ENCODE results near the gene MEF2C.
"Not testable (repeated sequence)": the region's sequence is repeated elsewhere in the genome, so short reads cannot be mapped to it uniquely, and the experiment has no call there.

MEF2C gene

GRCh38 chr5:88883059-88883835, at the start of gene MEF2C:
TSS of gene MEF2C (minus strand) at chr5:88883184. CDS start at chr5:88823788, 59,396 bp downstream.
- DNase-seq: peak; percentile 28
- peak; percentile 45 for ATAC-seq

GRCh38 chr5:88932541-88932940, 49.6 kb upstream of the MEF2C start:
- ATAC-seq (no peak), DNase-seq (no peak)

GRCh38 chr5:88930335-88930734, 47.4 kb upstream of the MEF2C start:
- DNase-seq: no peak

GRCh38 chr5:88929385-88929784, 46.4 kb upstream of the MEF2C start:
- no peak for ATAC-seq

More at GRCh38 chr5:88930335-88930734, 47.4 kb upstream of the MEF2C start:
- no peak for ATAC-seq

GRCh38 chr5:88926774-88927173, 43.8 kb upstream of the MEF2C start:
- no peak for ATAC-seq

More at GRCh38 chr5:88929385-88929784, 46.4 kb upstream of the MEF2C start:
- DNase-seq: no peak

GRCh38 chr5:88925692-88926490, 42.9 kb upstream of the MEF2C start:
- DNase-seq: no peak
- ATAC-seq: no peak

More at GRCh38 chr5:88926774-88927173, 43.8 kb upstream of the MEF2C start:
- no peak for DNase-seq

GRCh38 chr5:88924330-88924657, 41.3 kb upstream of the MEF2C start:
- DNase-seq: no peak
- ATAC-seq: no peak

GRCh38 chr5:88923623-88924329, 40.8 kb upstream of the MEF2C start:
- ATAC-seq: no peak

GRCh38 chr5:88912743-88913142, 29.8 kb upstream of the MEF2C start:
- DNase-seq, ATAC-seq: not testable (repeated sequence)

More at GRCh38 chr5:88923623-88924329, 40.8 kb upstream of the MEF2C start:
- no peak for DNase-seq

- not testable (repeated sequence) for DNase-seq, ATAC-seq
Measured at GRCh38 chr5:88911059-88911572, 28.1 kb upstream of the MEF2C start.

GRCh38 chr5:88904478-88904877, 21.5 kb upstream of the MEF2C start:
- ATAC-seq, DNase-seq: not testable (repeated sequence)

GRCh38 chr5:88903966-88904365, 21.0 kb upstream of the MEF2C start:
- not testable (repeated sequence) for DNase-seq, ATAC-seq

GRCh38 chr5:88901077-88901476, 18.1 kb upstream of the MEF2C start:
- not testable (repeated sequence) for ATAC-seq, DNase-seq

- DNase-seq (no peak), ATAC-seq (no peak)
Measured at GRCh38 chr5:88899096-88899737, 16.2 kb upstream of the MEF2C start.

- ATAC-seq (no peak), DNase-seq (no peak)
Measured at GRCh38 chr5:88897748-88898147, 14.8 kb upstream of the MEF2C start.

- DNase-seq (no peak), ATAC-seq (no peak)
Measured at GRCh38 chr5:88895681-88896501, 12.9 kb upstream of the MEF2C start.

GRCh38 chr5:88892669-88893068, 9.7 kb upstream of the MEF2C start:
- ATAC-seq (no peak), DNase-seq (no peak)

GRCh38 chr5:88890070-88890781, 7.2 kb upstream of the MEF2C start:
- ATAC-seq (no peak), DNase-seq (no peak)

- ATAC-seq: peak; percentile 43
Measured at GRCh38 chr5:88889189-88890069, 6.4 kb upstream of the MEF2C start.

More at GRCh38 chr5:88889189-88890069, 6.4 kb upstream of the MEF2C start:
- DNase-seq: peak; percentile 16
